Cardiac fibroblast (primary cell): ENCODE data around the gene SGCE.

Experiments
- DNase-seq, 2 donors: peaks; one replicate each; pipeline versions ENCODE4 v3.0.0 to v3.0.0-alpha.2; 2010; ENCODE audit warnings: low read depth in 2 of 2
- H3K4me3 ChIP-seq, 2 donors: replicated peaks in 1 of 2; 1 replicate in 1 of 2; 2 replicates in 1 of 2; pipeline ENCODE4 v1.5.1; 2011; ENCODE audit warnings: low read depth in 2 of 2, low read length in 2 of 2, mild to moderate bottlenecking in 2 of 2, moderate library complexity in 1 of 2
- TF ChIP-seq, protein P1 (sequence below): IDR thresholded peaks from one replicate; pipeline ENCODE4 v1.5.1; 2011; ENCODE audit warnings: low read depth, mild to moderate bottlenecking, low read length, inconsistent platforms

Gene SGCE

DNA sequence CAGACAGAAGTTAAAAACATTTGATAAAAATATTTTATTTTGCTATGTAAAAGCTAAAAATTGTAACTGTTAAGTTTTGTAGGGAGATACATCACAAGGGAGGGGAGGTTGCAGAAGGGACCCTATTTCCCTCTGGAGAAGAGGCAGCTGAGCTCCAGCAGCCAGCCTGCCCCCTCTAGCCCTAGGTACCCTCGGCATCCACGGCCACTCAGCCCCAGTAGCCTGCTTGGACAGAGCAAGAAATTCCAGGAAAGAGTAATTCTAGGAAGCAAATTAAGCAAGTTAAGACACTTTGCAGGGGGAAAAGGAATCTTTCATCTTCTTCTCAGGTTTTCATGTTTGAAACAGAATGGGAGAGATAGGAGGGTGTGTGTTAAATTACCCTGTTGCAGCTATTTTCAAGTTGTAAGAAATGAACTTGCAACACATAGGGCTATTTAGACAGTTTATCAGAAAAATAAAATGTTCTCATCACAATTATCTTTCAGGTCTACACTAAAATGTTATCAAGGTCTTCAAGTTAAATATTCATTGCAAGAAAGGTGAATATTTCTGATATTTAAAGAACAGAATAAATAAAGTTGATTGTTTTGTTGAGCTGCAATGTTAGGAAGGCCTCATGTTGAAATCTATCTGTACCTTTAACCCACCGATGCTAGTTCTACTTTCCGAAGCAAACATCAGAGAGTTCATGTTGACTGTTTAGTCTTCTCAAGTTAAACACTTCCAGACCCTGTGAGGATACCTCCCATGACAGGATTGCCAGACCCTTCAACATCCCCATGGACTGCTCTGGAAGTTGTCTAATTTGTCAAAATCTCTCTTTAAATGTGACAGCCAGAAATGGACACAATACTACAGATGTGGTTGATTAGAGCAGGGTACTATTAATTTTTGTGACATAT is 5.5 kb downstream of the SGCE start:
- H3K4me3 ChIP-seq = no peak overlapping the region
- TF ChIP-seq, protein P1, sequence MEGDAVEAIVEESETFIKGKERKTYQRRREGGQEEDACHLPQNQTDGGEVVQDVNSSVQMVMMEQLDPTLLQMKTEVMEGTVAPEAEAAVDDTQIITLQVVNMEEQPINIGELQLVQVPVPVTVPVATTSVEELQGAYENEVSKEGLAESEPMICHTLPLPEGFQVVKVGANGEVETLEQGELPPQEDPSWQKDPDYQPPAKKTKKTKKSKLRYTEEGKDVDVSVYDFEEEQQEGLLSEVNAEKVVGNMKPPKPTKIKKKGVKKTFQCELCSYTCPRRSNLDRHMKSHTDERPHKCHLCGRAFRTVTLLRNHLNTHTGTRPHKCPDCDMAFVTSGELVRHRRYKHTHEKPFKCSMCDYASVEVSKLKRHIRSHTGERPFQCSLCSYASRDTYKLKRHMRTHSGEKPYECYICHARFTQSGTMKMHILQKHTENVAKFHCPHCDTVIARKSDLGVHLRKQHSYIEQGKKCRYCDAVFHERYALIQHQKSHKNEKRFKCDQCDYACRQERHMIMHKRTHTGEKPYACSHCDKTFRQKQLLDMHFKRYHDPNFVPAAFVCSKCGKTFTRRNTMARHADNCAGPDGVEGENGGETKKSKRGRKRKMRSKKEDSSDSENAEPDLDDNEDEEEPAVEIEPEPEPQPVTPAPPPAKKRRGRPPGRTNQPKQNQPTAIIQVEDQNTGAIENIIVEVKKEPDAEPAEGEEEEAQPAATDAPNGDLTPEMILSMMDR = no peak
- DNase-seq = no peak

DNA sequence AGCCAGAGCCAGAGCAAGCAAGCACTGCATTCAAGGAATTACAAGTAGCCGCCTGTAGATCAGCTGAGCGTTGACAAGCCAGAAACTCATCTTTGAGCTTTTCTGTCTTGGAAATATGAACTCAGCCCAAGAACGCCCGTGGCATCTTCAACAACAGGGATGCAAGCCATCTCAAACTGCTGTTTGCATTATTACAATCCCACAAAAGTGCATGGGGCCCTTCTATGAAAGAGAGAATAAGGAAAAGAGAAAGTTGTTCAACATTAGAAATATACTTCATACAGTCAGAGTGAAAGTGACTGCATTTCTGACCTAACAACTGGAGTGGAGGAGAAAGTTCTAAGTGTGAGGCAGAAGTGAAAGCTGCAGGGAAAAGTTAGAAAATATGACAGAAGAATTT is 6.5 kb downstream of the SGCE start:
- TF ChIP-seq, protein P1 = no peak
- H3K4me3 ChIP-seq = peak overlapping the region; percentile 2 to 32
- DNase-seq = peak in 1 of 2 donors; percentile 32

DNA sequence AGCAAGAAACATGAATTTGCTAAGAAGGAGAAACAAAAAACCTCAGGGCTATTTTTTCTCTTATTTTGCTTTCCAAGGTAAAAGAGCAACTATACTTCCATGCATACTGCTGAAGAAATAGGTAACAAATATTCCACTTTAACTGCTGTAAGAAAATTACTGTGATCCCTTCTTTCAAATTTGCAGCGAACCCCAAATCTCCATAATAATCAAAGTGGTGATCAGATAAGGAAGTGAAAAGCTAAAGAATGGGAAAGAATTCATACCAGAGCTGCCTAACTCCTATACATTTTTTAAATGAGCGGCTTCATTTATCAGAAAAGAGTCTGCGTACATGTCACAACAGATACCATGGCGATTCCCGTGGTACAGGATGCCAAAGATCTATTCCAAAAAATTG is 7.2 kb downstream of the SGCE start:
- DNase-seq = no peak
- H3K4me3 ChIP-seq = no peak overlapping the region
- TF ChIP-seq, protein P1 = no peak

DNA sequence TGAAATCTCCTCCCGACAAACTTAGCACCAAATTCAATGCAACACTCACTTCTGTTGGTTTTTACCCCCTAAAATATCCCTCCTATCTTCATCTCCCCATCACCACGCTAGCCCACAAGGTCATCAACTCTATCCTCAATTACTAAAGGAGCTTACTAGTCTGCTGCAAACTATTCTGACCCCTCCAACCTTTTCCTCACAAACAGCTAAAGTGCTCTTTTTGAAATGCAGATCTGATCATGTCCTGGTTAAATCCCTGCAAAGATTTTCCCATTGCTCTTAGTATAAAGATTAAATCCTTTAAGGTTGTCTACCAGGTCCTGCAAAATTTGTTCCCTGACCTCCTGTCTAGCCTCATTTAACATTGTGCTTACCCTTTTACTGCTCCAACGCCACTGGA is 8.6 kb downstream of the SGCE start:
- TF ChIP-seq, protein P1 = no peak
- DNase-seq = no peak
- H3K4me3 ChIP-seq = no peak overlapping the region

DNA sequence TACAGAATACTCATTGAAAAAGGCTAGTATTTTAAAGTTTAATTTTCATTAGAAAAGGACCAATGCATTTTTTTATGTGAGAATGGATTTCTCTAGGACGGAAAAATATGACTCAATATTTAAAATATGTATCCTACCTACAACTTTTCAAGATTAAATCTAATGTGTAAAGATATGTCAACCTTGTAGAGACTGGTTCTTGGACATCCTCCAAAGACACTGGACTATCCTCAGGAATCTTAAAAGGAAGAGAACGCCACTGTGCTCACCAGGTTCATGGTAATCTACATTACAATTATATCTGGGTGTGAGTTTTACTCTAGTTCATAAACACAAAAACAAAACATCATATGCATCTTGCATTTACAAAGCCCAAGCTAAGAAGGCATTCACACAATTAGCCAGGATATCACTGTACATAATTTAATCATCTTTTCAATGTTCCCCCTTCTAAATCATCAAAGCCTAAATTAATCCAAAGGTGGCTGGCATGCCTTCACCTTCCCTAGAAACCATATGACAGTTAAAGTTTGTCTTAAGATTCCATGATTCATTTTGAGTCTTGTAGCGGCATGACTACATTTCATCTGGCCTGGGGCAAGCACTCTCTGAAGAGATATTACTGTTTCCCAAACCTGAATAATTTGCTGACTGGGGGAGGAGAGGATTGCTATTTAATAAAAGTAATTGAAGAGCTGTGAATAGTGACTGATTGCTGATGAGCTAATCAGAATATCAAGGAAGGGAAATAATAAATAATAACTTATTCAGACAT is 12.0 kb downstream of the SGCE start:
- no peak overlapping the region for H3K4me3 ChIP-seq
- DNase-seq = peak in 1 of 2 donors; percentile 47
- TF ChIP-seq, protein P1 = no peak

DNA sequence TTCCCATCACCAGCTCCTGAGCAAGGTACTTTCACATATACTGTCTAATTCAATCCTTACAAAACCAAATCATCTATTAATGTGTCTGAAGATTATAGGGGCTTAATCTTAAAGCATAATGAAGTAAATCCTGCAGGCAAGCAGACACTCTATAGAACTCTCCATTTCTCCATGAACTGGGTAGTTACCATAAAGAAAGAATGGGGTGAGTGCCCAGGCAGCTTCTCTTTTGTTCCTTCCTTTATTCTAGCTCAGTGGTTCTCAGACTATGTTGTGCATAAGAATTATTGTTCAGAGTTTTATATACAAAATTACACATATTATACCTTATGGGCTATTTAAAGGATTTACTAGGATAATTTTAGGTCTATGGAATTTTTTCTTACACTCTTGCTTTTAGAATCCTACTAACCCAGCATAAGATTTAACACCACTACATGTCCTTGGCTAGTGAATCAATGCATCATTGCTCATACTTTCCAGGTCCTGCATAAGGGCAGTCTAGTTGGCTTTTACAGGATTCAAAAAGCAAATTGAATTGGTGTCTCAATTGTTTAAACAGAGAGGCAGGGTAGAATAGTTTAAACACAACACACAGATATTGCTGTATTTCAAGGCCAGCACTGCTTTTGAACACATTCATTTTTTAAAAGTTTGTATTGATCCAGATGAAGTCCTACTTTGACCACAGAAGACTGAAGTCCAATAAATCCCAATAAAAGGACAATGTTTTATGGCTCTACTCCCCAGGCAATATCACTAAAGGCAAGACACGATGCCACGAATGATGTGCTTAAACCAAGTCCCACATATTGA is 12.9 kb downstream of the SGCE start:
- DNase-seq = no peak
- TF ChIP-seq, protein P1 = no peak
- no peak overlapping the region for H3K4me3 ChIP-seq
